HFFc6 (cell line): Measurements from ENCODE around the gene DSTN. TPM values are rescaled to one million over a fixed set of nuclear protein-coding genes. Genes with fewer than 3 reads are reported as not detected.

Experiments
- DNase-seq: peaks from one replicate; pipeline ENCODE4 v3.0.0-alpha.2; 2018
- H3K27ac Mint-ChIP-seq: 2 replicates; pipeline ENCODE4 v1.8.0; 2020; ENCODE audit warnings: mild to moderate bottlenecking, mixed read lengths
- H3K27me3 Mint-ChIP-seq: 2 replicates; pipeline ENCODE4 v1.8.0; 2021; ENCODE audit warnings: mild to moderate bottlenecking, moderate library complexity, mixed read lengths; ENCODE audit not compliant: insufficient read depth
- H3K36me3 Mint-ChIP-seq: 2 replicates; pipeline ENCODE4 v1.8.0; 2021; ENCODE audit warnings: low read depth, mixed read lengths
- H3K4me1 Mint-ChIP-seq: 2 replicates; pipeline ENCODE4 v1.8.0; 2020; ENCODE audit warnings: low read depth, mixed read lengths
- H3K4me3 Mint-ChIP-seq: 2 replicates; pipeline ENCODE4 v1.8.0; 2020; ENCODE audit warnings: mild to moderate bottlenecking, moderate library complexity, mixed read lengths
- H3K9me3 Mint-ChIP-seq: 2 replicates; pipeline ENCODE4 v1.8.0; 2020; ENCODE audit warnings: mild to moderate bottlenecking, mixed read lengths
- total RNA-seq, 6 experiments: library from RNA; stranded (reverse); fragmentation: NEBNext Ultra II Directional; extraction: Animal tissue kit (Norgen Biotek cat#: 25700); gene quantifications; 2 replicates in 1 of 6; 3 replicates in 5 of 6; pipeline ENCODE4 v1.2.3, GENCODE V29; 2021
- TF ChIP-seq, protein P1 (sequence below): fragments of 200-600 bp; sonication (generic); IDR thresholded peaks from 2 replicates; pipeline ENCODE4 v1.5.0; 2021; ENCODE audit warnings: antibody characterized with exemption, mild to moderate bottlenecking

Gene DSTN
- total RNA-seq, 6 experiments from 2014 or later: 497 to 624 (median 521) TPM

DNA sequence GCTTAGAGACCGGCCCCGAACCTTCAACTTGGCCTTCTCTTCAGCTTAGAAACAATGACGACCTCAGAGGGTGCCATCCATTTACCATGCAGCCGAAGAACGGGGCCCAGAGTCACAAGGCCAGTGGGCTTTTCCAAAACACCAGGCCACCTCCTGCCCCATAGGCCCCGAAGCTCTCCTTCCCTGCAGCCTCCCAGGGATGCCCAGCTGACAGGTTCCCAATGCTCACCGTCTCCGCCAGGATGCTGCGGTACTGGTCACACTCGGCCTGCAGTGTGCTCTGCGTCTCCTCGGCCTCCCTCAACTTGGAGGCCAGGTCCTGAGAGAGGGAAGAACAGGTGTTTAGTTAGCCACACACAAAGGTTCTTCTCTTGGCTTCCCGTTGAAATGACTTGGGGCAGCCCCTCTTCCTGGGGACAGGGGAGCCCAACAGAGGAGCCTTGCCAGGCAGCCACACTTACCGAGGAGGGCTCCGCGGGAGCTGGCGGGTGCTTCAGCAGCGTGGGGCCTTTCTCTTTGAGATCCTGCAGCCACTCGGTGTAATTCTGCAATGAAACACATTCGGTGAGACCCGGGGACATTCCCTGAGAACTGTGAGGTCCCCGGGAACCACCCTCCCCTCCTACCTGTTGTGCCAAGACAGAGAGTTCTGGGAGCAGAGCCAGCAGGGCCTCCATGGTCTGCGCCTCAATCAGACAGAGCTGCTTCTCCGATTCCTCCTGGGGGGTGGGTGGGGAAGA is 51.5 kb downstream of the DSTN start:
- no peak for DNase-seq
- peaks cover 19% of the 10 kb centered on the region for H3K36me3 Mint-ChIP-seq
- H3K4me3 Mint-ChIP-seq: no peak overlapping the region
- H3K27ac Mint-ChIP-seq: no peak overlapping the region
- TF ChIP-seq, protein P1, sequence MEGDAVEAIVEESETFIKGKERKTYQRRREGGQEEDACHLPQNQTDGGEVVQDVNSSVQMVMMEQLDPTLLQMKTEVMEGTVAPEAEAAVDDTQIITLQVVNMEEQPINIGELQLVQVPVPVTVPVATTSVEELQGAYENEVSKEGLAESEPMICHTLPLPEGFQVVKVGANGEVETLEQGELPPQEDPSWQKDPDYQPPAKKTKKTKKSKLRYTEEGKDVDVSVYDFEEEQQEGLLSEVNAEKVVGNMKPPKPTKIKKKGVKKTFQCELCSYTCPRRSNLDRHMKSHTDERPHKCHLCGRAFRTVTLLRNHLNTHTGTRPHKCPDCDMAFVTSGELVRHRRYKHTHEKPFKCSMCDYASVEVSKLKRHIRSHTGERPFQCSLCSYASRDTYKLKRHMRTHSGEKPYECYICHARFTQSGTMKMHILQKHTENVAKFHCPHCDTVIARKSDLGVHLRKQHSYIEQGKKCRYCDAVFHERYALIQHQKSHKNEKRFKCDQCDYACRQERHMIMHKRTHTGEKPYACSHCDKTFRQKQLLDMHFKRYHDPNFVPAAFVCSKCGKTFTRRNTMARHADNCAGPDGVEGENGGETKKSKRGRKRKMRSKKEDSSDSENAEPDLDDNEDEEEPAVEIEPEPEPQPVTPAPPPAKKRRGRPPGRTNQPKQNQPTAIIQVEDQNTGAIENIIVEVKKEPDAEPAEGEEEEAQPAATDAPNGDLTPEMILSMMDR: no peak
- H3K27me3 Mint-ChIP-seq: peaks cover 4% of the 10 kb centered on the region
- H3K4me1 Mint-ChIP-seq: no peaks in the 10 kb centered on the region
- H3K9me3 Mint-ChIP-seq: no peaks in the 10 kb centered on the region

DNA sequence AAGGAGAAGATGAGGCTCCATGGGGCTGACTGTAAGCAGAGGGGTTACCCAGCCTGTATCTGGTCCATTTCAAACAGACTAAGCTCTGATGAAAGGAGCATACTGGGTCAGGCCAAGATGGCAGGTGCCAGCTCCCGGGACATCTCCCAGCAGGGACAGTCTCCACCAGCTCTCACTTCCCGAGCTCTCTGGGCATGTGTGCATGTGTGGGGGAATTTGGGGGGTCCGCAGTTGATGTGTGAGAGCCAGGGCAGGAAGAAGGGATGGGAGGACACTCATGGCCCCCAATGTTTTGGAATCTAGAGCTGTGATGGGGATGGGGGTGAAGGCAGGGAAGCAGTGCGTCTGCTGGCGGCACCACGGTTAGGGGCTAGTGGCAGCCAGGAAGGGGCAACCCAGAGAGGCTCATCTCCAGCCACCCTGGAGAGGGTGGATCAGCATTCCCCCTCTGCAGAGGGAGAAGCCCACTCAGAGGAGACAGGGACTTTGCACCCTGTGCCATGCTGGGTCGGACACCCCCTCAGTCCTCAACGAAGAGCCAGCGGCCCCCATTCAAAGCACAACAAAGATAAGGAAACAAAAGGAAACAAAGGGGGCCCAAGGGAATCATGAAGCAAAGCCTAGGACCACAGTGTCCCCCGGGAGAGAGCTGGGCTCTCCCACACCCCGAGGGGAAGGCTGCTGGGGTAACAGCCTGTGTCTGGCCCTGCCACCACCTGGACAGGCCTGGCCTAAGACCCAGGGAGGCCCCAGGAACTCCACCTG is 52.4 kb downstream of the DSTN start:
- TF ChIP-seq, protein P1: no peak
- peaks cover 19% of the 10 kb centered on the region for H3K36me3 Mint-ChIP-seq
- no peaks in the 10 kb centered on the region for H3K9me3 Mint-ChIP-seq
- H3K4me1 Mint-ChIP-seq: no peaks in the 10 kb centered on the region
- no peak for DNase-seq
- no peak overlapping the region for H3K4me3 Mint-ChIP-seq
- H3K27me3 Mint-ChIP-seq: peaks cover 4% of the 10 kb centered on the region
- H3K27ac Mint-ChIP-seq: no peak overlapping the region

DNA sequence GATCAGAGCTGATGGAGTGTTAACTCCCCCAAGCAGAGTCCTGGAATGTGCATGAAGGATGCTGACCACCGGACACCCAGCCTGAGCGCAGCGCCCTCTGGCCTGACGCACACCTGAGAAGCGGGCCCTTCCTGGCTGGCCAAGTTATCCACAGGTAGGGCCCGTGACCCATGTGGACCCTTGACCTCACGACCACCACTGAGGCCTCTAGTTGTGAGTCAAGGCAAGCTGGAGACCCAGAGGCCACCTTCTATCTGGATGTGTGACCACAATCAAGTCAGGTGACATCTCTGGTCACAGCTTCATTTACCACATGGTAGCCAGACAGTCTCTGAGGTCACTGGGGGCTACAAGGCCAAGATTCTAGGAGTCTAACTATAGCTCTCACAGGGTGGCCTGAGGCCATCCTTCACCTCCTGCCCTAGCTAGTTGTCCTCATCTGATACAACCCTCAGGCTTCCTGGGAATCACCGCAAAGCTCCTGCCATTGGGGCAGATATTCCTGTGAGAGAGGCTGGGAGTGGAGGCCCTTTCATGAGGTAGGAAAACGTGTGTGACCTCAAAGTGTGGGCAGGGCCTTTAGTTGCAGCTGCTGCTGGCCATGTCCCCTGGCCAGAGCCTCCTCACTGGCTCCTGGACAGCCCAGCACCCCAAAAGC is 53.1 kb downstream of the DSTN start:
- Mint-ChIP-seq H3K9me3 (no peaks in the 10 kb centered on the region), H3K36me3 (peaks cover 21% of the 10 kb centered on the region), H3K27ac (no peak overlapping the region), H3K4me1 (no peaks in the 10 kb centered on the region), H3K27me3 (peaks cover 4% of the 10 kb centered on the region), H3K4me3 (no peak overlapping the region)
- TF ChIP-seq, protein P1: no peak
- no peak for DNase-seq

DNA sequence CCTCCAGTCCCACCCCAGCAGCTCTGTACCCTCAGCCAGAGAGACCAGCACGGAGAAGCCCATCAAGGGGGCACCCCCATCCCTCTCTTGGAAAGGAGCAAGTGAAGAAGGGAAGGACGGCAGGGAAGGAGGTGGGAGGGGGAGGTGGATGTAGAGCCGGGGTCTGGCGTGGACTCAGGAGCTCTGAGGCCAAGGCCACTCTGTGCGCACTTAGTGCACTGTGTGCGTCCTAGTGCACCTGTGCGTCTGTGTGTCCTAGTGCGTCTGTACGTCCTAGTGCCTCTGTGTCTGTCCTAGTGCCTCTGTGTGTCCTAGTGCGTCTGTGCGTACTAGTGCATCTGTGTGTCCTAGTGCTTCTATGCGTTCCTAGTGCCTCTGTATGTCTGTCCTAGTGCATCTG is 54.2 kb downstream of the DSTN start:
- TF ChIP-seq, protein P1: no peak
- DNase-seq: no peak
- Mint-ChIP-seq H3K4me3 (no peak overlapping the region), H3K4me1 (no peaks in the 10 kb centered on the region), H3K36me3 (peaks cover 21% of the 10 kb centered on the region), H3K27me3 (peaks cover 5% of the 10 kb centered on the region), H3K27ac (no peak overlapping the region), H3K9me3 (no peaks in the 10 kb centered on the region)

DNA sequence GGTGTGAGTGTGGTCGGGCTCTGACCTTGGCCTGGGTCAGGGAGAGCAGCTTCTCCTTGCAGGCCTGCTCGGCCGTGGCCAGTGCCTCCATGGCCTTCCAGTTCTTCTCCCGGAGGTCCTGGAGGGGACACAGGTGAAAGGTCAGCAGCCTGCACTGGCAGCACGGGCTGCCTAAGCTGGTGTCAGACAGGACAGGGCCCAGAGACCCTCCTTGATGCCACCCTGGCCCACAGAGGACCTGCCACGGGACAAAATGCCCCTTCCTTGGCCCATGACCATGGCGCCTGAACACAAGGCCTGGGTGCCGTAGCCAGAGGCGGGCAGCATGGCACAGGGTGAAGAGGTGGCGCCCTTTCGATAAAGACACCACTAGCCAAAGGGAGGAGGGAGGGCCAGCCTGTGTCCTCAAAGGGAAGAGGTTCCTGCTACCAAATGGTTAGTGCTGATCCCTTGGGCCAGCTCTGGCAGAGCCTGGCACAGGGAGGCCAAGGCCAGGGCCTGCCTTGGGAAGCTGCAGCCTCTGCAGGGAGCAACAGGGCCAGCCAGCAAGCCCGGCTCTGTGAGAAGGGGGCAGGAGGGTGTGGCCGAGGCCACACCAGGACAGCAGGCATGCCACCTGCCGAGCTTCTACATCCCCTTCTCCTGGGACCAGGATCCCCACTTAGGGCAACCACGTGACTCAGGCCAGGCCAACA is 54.8 kb downstream of the DSTN start:
- H3K36me3 Mint-ChIP-seq: peaks cover 21% of the 10 kb centered on the region
- no peak overlapping the region for H3K4me3 Mint-ChIP-seq

More for the DNA sequence above, 54.8 kb downstream of the DSTN start:
- Mint-ChIP-seq H3K4me1 (no peaks in the 10 kb centered on the region), H3K27ac (no peak overlapping the region), H3K27me3 (peaks cover 5% of the 10 kb centered on the region), H3K9me3 (no peaks in the 10 kb centered on the region)
- TF ChIP-seq, protein P1: no peak
- DNase-seq: no peak
